GM12892 (cell line): Measurements from ENCODE around the gene UCK1.

Experiments used
- POLR2A ChIP-seq: IDR thresholded peaks from 2 replicates; pipeline ENCODE4 v1.6.1; 2011; ENCODE audit warnings: low read depth, low read length, control low read depth
- POLR2AphosphoS5 ChIP-seq: IDR thresholded peaks from 2 replicates; pipeline ENCODE4 v1.6.1; 2011; ENCODE audit warnings: low read depth, low read length, control low read depth

GRCh38 chr9:131500377-131500776 is 30.7 kb downstream of the UCK1 start:
- TF ChIP-seq POLR2AphosphoS5 (peak; percentile 51), POLR2A (0 out of 2 replicates have a peak, but pooled peaks have one; percentile 18)
